ENCODE results near the gene MSRB2. TPM values are rescaled to one million over a fixed set of nuclear protein-coding genes. Genes with fewer than 3 reads are reported as not detected.

Gene MSRB2
- total and polyA plus RNA-seq, 2 of the 8 experiments (the other 6 are each of a cell fraction or from before 2014, with no cell fraction given): 11.0 to 13.9 TPM

GRCh38 chr10:23051278-23051677 is 44.1 kb upstream of the MSRB2 start:
- H3K79me1 ChIP-seq (ENCODE audit: low read depth, low read length): no peaks in the 10 kb centered on the region
- DNase-seq (ENCODE audit: low read depth in 1 of 2, low spot score in 2 of 2) (no peak), FAIRE-seq (no peak)
- H3K18ac ChIP-seq (ENCODE audit: extremely low read depth, low read length): no peak overlapping the region
- H3K36me3 ChIP-seq (ENCODE audit: control insufficient read depth in 2 of 4, insufficient read depth in 4 of 4, low read length in 3 of 4): no peaks in the 10 kb centered on the region
- H2BK120ac ChIP-seq (replicated peaks; ENCODE audit: low read depth, low read length): no peak overlapping the region
- H3K4me2 ChIP-seq (ENCODE audit: insufficient read depth in 1 of 2, low read depth in 2 of 2, low read length in 2 of 2): no peak overlapping the region
- H3K4ac ChIP-seq (replicated peaks; ENCODE audit: insufficient read length, low read depth, low read length): no peak overlapping the region
- no peaks in the 10 kb centered on the region for H3K9me3 ChIP-seq (ENCODE audit: insufficient read depth in 2 of 2, low read depth in 1 of 2, low read length in 1 of 2)
- no peak overlapping the region for H2AK5ac ChIP-seq (ENCODE audit: low read depth, low read length)
- no peak overlapping the region for H3K4me3 ChIP-seq (ENCODE audit: extremely low read depth in 1 of 4, insufficient read depth in 2 of 4, low read depth in 3 of 4, low read length in 4 of 4)
- H3K56ac ChIP-seq (replicated peaks; ENCODE audit: insufficient read length, low read depth, low read length): no peak overlapping the region
- ChIA-PET CTCF (ENCODE audit: partially characterized antibody) (interaction anchor here (0.8 to 1.8 kb wide), 3 partner anchors 13 to 310 kb away, joined by 3 to 11 read pairs (median 3); no protein-coding TSS in a partner anchor), POLR2A (ENCODE audit: partially characterized antibody) (interaction anchor here (0.8 kb wide), 1 partner anchor 33 kb away, joined by 3 read pairs; no protein-coding TSS in a partner anchor)
- H3K27ac ChIP-seq (ENCODE audit: low read depth, low read length): no peak overlapping the region
- H2BK12ac ChIP-seq (ENCODE audit: low read depth, low read length): no peak overlapping the region
- no peaks in the 10 kb centered on the region for H3K23me2 ChIP-seq (ENCODE audit: low read depth, low read length)
- H3K14ac ChIP-seq (ENCODE audit: insufficient read length): no peak overlapping the region
- no peak overlapping the region for H3K9ac ChIP-seq (replicated peaks in 1 of 4; ENCODE audit: extremely low read depth in 1 of 4, low read depth in 3 of 4, low read length in 3 of 4)
- WGBS, 2 experiments (ENCODE audit: extremely low coverage in 1 of 2, insufficient coverage in 1 of 2, insufficient read length in 1 of 2, insufficient replicate concordance in 2 of 2, low coverage in 1 of 2, low lambda C conversion rate in 2 of 2, missing lambda C conversion rate in 1 of 2): 97% methylated on average over 3 of the region's 3 CpGs; no CpG with 5 or more reads in 1 of the 2 experiments
- no peaks in the 10 kb centered on the region for H3K79me2 ChIP-seq (ENCODE audit: control insufficient read depth in 1 of 2, insufficient read depth in 2 of 2, low read length in 2 of 2)
- no peak overlapping the region for H4K5ac ChIP-seq (ENCODE audit: insufficient read length, low read depth, low read length)
- H2BK20ac ChIP-seq (ENCODE audit: low read length): no peak overlapping the region
- H2BK5ac ChIP-seq (ENCODE audit: low read depth, low read length): no peak overlapping the region
- TF ChIP-seq SAP30 (IDR thresholded peaks at IDR 0.05; ENCODE audit: insufficient read depth, insufficient replicate concordance, low read length) (no peak), RBBP5 (IDR thresholded peaks at IDR 0.05; ENCODE audit: borderline replicate concordance, low read depth, low read length) (no peak)
- H3K23ac ChIP-seq (ENCODE audit: insufficient read length): no peak overlapping the region
- no peaks in the 10 kb centered on the region for H3K27me3 ChIP-seq (replicated peaks in 1 of 4; ENCODE audit: control insufficient read depth in 3 of 4, extremely low read depth in 1 of 4, insufficient read depth in 3 of 4, low read length in 3 of 4)
- H4K20me1 ChIP-seq (replicated peaks in 1 of 2; ENCODE audit: control insufficient read depth in 1 of 2, insufficient read depth in 2 of 2, low read length in 2 of 2): no peaks in the 10 kb centered on the region
- no peak overlapping the region for H2AFZ ChIP-seq (ENCODE audit: low read length)
- H2BK15ac ChIP-seq (ENCODE audit: low read length): no peak overlapping the region
- H4K91ac ChIP-seq (replicated peaks; ENCODE audit: insufficient read length, low read length): no peak overlapping the region
- H3K4me1 ChIP-seq (replicated peaks in 1 of 4; ENCODE audit: control insufficient read depth in 3 of 4, insufficient read depth in 4 of 4, low read length in 3 of 4): peaks cover 0 to 17% (median 6%) of the 10 kb centered on the region in 4 experiments; a peak in 4 of 7 replicates
- H4K8ac ChIP-seq (ENCODE audit: extremely low read depth, insufficient read depth, low read length): no peak overlapping the region
